Measurements from ENCODE around the gene FOXO3. TPM values are rescaled to one million over a fixed set of nuclear protein-coding genes. Genes with fewer than 3 reads are reported as not detected.
"Not testable (repeated sequence)": the region's sequence is repeated elsewhere in the genome, so short reads cannot be mapped to it uniquely, and the experiment has no call there.

FOXO3 gene
- total RNA-seq: 63.6 TPM

GRCh38 chr6:108560463-108561308 lies at the start of gene FOXO3:
Gene FOXO3, plus strand, starts transcription at chr6:108560917. Its CDS starts 292 bp downstream, at chr6:108561209.
- Histone ChIP-seq H3K27me3 (ENCODE audit: insufficient read depth, low read length) (no peaks in the 10 kb centered on the region), H3K4me3 (ENCODE audit: low read length) (peak within 1 kb of the TSS; percentile 88), H3K9me3 (ENCODE audit: low read depth, low read length) (no peaks in the 10 kb centered on the region), H3K4me1 (ENCODE audit: insufficient read depth, low read length) (peaks cover 43% of the 10 kb centered on the region)

- Histone ChIP-seq H3K4me3 (ENCODE audit: low read length) (no peak overlapping the region), H3K4me1 (ENCODE audit: insufficient read depth, low read length) (no peaks in the 10 kb centered on the region), H3K27me3 (ENCODE audit: insufficient read depth, low read length) (no peaks in the 10 kb centered on the region), H3K9me3 (ENCODE audit: low read depth, low read length) (no peaks in the 10 kb centered on the region)
Observed at GRCh38 chr6:108518714-108519576, 41.8 kb upstream of the FOXO3 start.

GRCh38 chr6:108521616-108522107 lies 39.1 kb upstream of the FOXO3 start:
- Histone ChIP-seq H3K4me3 (ENCODE audit: low read length) (no peak overlapping the region), H3K27me3 (ENCODE audit: insufficient read depth, low read length) (no peaks in the 10 kb centered on the region), H3K4me1 (ENCODE audit: insufficient read depth, low read length) (no peaks in the 10 kb centered on the region), H3K9me3 (ENCODE audit: low read depth, low read length) (no peaks in the 10 kb centered on the region)

- no peaks in the 10 kb centered on the region for H3K9me3 ChIP-seq (ENCODE audit: low read depth, low read length)
- no peak overlapping the region for H3K4me3 ChIP-seq (ENCODE audit: low read length)
- no peaks in the 10 kb centered on the region for H3K27me3 ChIP-seq (ENCODE audit: insufficient read depth, low read length)
- H3K4me1 ChIP-seq (ENCODE audit: insufficient read depth, low read length): no peaks in the 10 kb centered on the region
Observed at GRCh38 chr6:108523697-108524096, 37.0 kb upstream of the FOXO3 start.

GRCh38 chr6:108524528-108525248 lies 36.0 kb upstream of the FOXO3 start:
- Histone ChIP-seq H3K4me3 (ENCODE audit: low read length) (no peak overlapping the region), H3K9me3 (ENCODE audit: low read depth, low read length) (no peaks in the 10 kb centered on the region), H3K27me3 (ENCODE audit: insufficient read depth, low read length) (no peaks in the 10 kb centered on the region), H3K4me1 (ENCODE audit: insufficient read depth, low read length) (no peaks in the 10 kb centered on the region)

GRCh38 chr6:108526739-108527174 lies 34.0 kb upstream of the FOXO3 start:
- Histone ChIP-seq H3K4me1 (ENCODE audit: insufficient read depth, low read length) (no peaks in the 10 kb centered on the region), H3K4me3 (ENCODE audit: low read length) (no peak overlapping the region), H3K27me3 (ENCODE audit: insufficient read depth, low read length) (no peaks in the 10 kb centered on the region), H3K9me3 (ENCODE audit: low read depth, low read length) (no peaks in the 10 kb centered on the region)

- Histone ChIP-seq H3K27me3 (ENCODE audit: insufficient read depth, low read length) (no peaks in the 10 kb centered on the region), H3K9me3 (ENCODE audit: low read depth, low read length) (no peaks in the 10 kb centered on the region), H3K4me3 (ENCODE audit: low read length) (no peak overlapping the region), H3K4me1 (ENCODE audit: insufficient read depth, low read length) (no peaks in the 10 kb centered on the region)
Observed at GRCh38 chr6:108528878-108529277, 31.8 kb upstream of the FOXO3 start.

- no peak overlapping the region for H3K4me3 ChIP-seq (ENCODE audit: low read length)
- H3K27me3 ChIP-seq (ENCODE audit: insufficient read depth, low read length): no peaks in the 10 kb centered on the region
- no peaks in the 10 kb centered on the region for H3K4me1 ChIP-seq (ENCODE audit: insufficient read depth, low read length)
- H3K9me3 ChIP-seq (ENCODE audit: low read depth, low read length): no peaks in the 10 kb centered on the region
Observed at GRCh38 chr6:108531332-108531731, 29.4 kb upstream of the FOXO3 start.

GRCh38 chr6:108535114-108535742 lies 25.5 kb upstream of the FOXO3 start:
- no peaks in the 10 kb centered on the region for H3K9me3 ChIP-seq (ENCODE audit: low read depth, low read length)
- H3K4me3 ChIP-seq (ENCODE audit: low read length): no peak overlapping the region
- H3K4me1 ChIP-seq (ENCODE audit: insufficient read depth, low read length): no peaks in the 10 kb centered on the region
- no peaks in the 10 kb centered on the region for H3K27me3 ChIP-seq (ENCODE audit: insufficient read depth, low read length)

GRCh38 chr6:108535920-108536535 lies 24.7 kb upstream of the FOXO3 start:
- not testable (repeated sequence) for H3K4me1 ChIP-seq (ENCODE audit: insufficient read depth, low read length); H3K4me3 ChIP-seq (ENCODE audit: low read length); H3K9me3 ChIP-seq (ENCODE audit: low read depth, low read length); H3K27me3 ChIP-seq (ENCODE audit: insufficient read depth, low read length)

- H3K4me3 ChIP-seq (ENCODE audit: low read length): no peak overlapping the region
- no peaks in the 10 kb centered on the region for H3K9me3 ChIP-seq (ENCODE audit: low read depth, low read length)
- H3K4me1 ChIP-seq (ENCODE audit: insufficient read depth, low read length): peaks cover 17% of the 10 kb centered on the region
- peaks cover 2% of the 10 kb centered on the region for H3K27me3 ChIP-seq (ENCODE audit: insufficient read depth, low read length)
Observed at GRCh38 chr6:108541843-108542759, 18.6 kb upstream of the FOXO3 start.

GRCh38 chr6:108543175-108543940 lies 17.4 kb upstream of the FOXO3 start:
- Histone ChIP-seq H3K9me3 (ENCODE audit: low read depth, low read length) (no peaks in the 10 kb centered on the region), H3K4me3 (ENCODE audit: low read length) (no peak overlapping the region), H3K27me3 (ENCODE audit: insufficient read depth, low read length) (peaks cover 2% of the 10 kb centered on the region), H3K4me1 (ENCODE audit: insufficient read depth, low read length) (peaks cover 19% of the 10 kb centered on the region)

GRCh38 chr6:108544606-108545005 lies 16.1 kb upstream of the FOXO3 start:
- Histone ChIP-seq H3K9me3 (ENCODE audit: low read depth, low read length) (no peaks in the 10 kb centered on the region), H3K4me1 (ENCODE audit: insufficient read depth, low read length) (peaks cover 19% of the 10 kb centered on the region), H3K27me3 (ENCODE audit: insufficient read depth, low read length) (peaks cover 2% of the 10 kb centered on the region), H3K4me3 (ENCODE audit: low read length) (no peak overlapping the region)
